ENCODE data around the gene ELF1.

Gene ELF1

DNA sequence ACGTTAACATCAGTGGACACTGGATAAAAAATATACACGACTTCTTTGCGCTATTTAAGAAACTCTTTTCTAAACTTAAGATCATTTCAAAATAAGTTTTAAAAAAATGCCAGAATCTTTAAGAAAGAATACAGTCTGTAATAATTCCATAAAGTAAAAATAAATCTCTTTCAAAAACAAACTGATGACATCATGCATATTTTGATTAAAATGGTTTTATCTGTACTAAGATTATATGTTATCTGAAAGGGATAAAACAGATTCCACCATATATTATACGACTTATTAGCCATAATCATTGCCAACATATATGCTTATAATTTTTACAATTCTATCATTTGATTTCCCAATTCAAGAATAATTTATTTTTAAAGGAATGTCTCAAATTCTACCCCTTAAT lies 15.3 kb upstream of the ELF1 start:
- no peaks in the 10 kb centered on the region for H3K9me3 ChIP-seq (replicated peaks; ENCODE audit: insufficient read depth, low read length)
- DNase-seq: no peak
- H3F3A ChIP-seq (ENCODE audit: insufficient read depth, low read length): no peaks in the 10 kb centered on the region
- TF ChIP-seq, protein P1, sequence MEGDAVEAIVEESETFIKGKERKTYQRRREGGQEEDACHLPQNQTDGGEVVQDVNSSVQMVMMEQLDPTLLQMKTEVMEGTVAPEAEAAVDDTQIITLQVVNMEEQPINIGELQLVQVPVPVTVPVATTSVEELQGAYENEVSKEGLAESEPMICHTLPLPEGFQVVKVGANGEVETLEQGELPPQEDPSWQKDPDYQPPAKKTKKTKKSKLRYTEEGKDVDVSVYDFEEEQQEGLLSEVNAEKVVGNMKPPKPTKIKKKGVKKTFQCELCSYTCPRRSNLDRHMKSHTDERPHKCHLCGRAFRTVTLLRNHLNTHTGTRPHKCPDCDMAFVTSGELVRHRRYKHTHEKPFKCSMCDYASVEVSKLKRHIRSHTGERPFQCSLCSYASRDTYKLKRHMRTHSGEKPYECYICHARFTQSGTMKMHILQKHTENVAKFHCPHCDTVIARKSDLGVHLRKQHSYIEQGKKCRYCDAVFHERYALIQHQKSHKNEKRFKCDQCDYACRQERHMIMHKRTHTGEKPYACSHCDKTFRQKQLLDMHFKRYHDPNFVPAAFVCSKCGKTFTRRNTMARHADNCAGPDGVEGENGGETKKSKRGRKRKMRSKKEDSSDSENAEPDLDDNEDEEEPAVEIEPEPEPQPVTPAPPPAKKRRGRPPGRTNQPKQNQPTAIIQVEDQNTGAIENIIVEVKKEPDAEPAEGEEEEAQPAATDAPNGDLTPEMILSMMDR (IDR thresholded peaks at IDR 0.05; ENCODE audit: low read length): no peak
- TF ChIP-seq EZH2 (optimal IDR thresholded peaks at IDR 0.05; ENCODE audit: low read depth, low read length): no peak
- TF ChIP-seq EZH2phosphoT487 (IDR thresholded peaks at IDR 0.05; ENCODE audit: low read length): no peak
- no peaks in the 10 kb centered on the region for H4K20me1 ChIP-seq (ENCODE audit: insufficient read depth, low read length)
- no peak overlapping the region for H3K27ac ChIP-seq (ENCODE audit: low read length)
- no peak overlapping the region for H3K4me3 ChIP-seq (ENCODE audit: low read length)
- H3K27me3 ChIP-seq (replicated peaks; ENCODE audit: insufficient read depth, low read length): no peaks in the 10 kb centered on the region
- no peaks in the 10 kb centered on the region for H3K9me2 ChIP-seq (replicated peaks; ENCODE audit: insufficient read depth, low read length)
- H3K36me3 ChIP-seq (replicated peaks; ENCODE audit: insufficient read depth, low read length): no peaks in the 10 kb centered on the region
- H3K4me2 ChIP-seq (ENCODE audit: low read depth, low read length): no peak overlapping the region
- H3K79me2 ChIP-seq (ENCODE audit: low read length): peaks cover 53% of the 10 kb centered on the region
- H2AFZ ChIP-seq (ENCODE audit: low read length): no peak overlapping the region
- no peak overlapping the region for H3K9ac ChIP-seq (ENCODE audit: low read length)
- H3K4me1 ChIP-seq (ENCODE audit: low read length): no peaks in the 10 kb centered on the region

DNA sequence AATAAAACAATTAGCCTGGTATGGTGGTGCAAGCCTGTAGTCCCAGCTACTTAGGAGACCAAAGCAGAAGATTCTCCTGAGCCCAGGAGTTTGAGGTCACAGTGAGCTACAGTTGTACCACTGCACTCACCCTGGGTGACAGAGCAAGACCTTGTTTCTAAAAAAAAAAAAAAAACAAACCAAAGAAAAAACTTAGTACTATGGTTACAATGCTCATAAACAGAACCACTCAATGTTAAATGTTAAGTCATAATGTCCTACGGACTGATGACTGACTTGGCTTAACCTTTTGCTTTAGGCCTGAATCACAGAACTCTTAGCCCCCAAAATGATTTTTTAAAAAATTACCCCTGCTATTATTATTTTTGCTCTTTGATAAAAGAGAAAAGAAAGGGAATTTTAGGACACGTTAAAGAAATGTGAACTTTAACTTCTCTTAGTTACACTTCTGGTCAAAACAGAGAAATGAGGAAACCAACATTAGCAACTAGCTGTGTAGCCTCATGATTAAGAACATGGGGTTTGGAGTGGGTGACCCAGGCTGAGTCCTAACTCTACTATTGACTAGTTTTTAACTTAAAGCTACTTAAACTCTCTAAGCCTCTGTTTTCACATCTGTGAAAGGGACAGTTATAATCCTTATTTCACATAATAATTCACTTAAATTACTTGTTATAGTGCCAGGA lies 13.7 kb upstream of the ELF1 start:
- H3K9me3 ChIP-seq (replicated peaks; ENCODE audit: insufficient read depth, low read length): no peaks in the 10 kb centered on the region
- no peak overlapping the region for H3K4me2 ChIP-seq (ENCODE audit: low read depth, low read length)
- no peak overlapping the region for H2AFZ ChIP-seq (ENCODE audit: low read length)
- no peaks in the 10 kb centered on the region for H3K4me1 ChIP-seq (ENCODE audit: low read length)
- DNase-seq: no peak
- H3K9ac ChIP-seq (ENCODE audit: low read length): no peak overlapping the region
- no peaks in the 10 kb centered on the region for H3K27me3 ChIP-seq (replicated peaks; ENCODE audit: insufficient read depth, low read length)
- no peaks in the 10 kb centered on the region for H3K36me3 ChIP-seq (replicated peaks; ENCODE audit: insufficient read depth, low read length)
- no peaks in the 10 kb centered on the region for H4K20me1 ChIP-seq (ENCODE audit: insufficient read depth, low read length)
- no peak for TF ChIP-seq EZH2 (optimal IDR thresholded peaks at IDR 0.05; ENCODE audit: low read depth, low read length)
- TF ChIP-seq EZH2phosphoT487 (IDR thresholded peaks at IDR 0.05; ENCODE audit: low read length): no peak
- TF ChIP-seq, protein P1 (IDR thresholded peaks at IDR 0.05; ENCODE audit: low read length): no peak
- no peaks in the 10 kb centered on the region for H3K9me2 ChIP-seq (replicated peaks; ENCODE audit: insufficient read depth, low read length)
- H3K27ac ChIP-seq (ENCODE audit: low read length): no peak overlapping the region
- H3F3A ChIP-seq (ENCODE audit: insufficient read depth, low read length): no peaks in the 10 kb centered on the region
- peaks cover 46% of the 10 kb centered on the region for H3K79me2 ChIP-seq (ENCODE audit: low read length)
- no peak overlapping the region for H3K4me3 ChIP-seq (ENCODE audit: low read length)

DNA sequence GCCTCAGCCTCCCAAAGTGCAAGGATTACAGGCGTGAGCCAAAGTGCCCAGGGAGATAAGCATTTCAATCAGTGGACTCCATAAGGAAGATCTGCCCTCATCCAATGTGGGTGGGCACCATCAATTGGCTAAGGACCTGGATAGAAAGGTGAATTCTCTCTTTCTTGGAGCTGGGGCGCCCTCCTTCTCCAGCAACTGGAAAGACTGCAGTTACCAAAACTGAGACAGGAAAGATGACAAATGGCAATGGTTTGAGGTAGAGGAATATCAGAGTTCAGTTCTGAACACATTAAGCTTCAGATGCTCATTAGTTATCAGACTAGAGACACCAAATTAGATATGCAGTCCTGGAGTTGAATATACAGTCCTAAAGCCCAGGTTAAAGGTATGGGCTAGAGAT lies 10.5 kb upstream of the ELF1 start:
- no peaks in the 10 kb centered on the region for H3F3A ChIP-seq (ENCODE audit: insufficient read depth, low read length)
- TF ChIP-seq EZH2phosphoT487 (IDR thresholded peaks at IDR 0.05; ENCODE audit: low read length): no peak
- TF ChIP-seq, protein P1 (IDR thresholded peaks at IDR 0.05; ENCODE audit: low read length): 0 out of 2 replicates have a peak, but pooled peaks have one; percentile 5
- TF ChIP-seq EZH2 (optimal IDR thresholded peaks at IDR 0.05; ENCODE audit: low read depth, low read length): no peak
- H3K4me3 ChIP-seq (ENCODE audit: low read length): no peak overlapping the region
- no peaks in the 10 kb centered on the region for H3K4me1 ChIP-seq (ENCODE audit: low read length)
- H3K79me2 ChIP-seq (ENCODE audit: low read length): peaks cover 50% of the 10 kb centered on the region
- H3K9me3 ChIP-seq (replicated peaks; ENCODE audit: insufficient read depth, low read length): no peaks in the 10 kb centered on the region
- DNase-seq: no peak
- no peaks in the 10 kb centered on the region for H4K20me1 ChIP-seq (ENCODE audit: insufficient read depth, low read length)
- no peak overlapping the region for H3K27ac ChIP-seq (ENCODE audit: low read length)
- H3K9me2 ChIP-seq (replicated peaks; ENCODE audit: insufficient read depth, low read length): no peaks in the 10 kb centered on the region
- H3K9ac ChIP-seq (ENCODE audit: low read length): no peak overlapping the region
- no peak overlapping the region for H3K4me2 ChIP-seq (ENCODE audit: low read depth, low read length)
- H3K36me3 ChIP-seq (replicated peaks; ENCODE audit: insufficient read depth, low read length): no peaks in the 10 kb centered on the region
- H3K27me3 ChIP-seq (replicated peaks; ENCODE audit: insufficient read depth, low read length): no peaks in the 10 kb centered on the region
- H2AFZ ChIP-seq (ENCODE audit: low read length): no peak overlapping the region

Data from MM.1S (cell line).